ENCODE results near the gene ATRNL1.
"Not testable (repeated sequence)": the region's sequence is repeated elsewhere in the genome, so short reads cannot be mapped to it uniquely, and the experiment has no call there.

ATRNL1 gene

GRCh38 chr10:115436999-115437398 lies 343.8 kb downstream of the ATRNL1 start:
- DNase-seq: no peak

- DNase-seq: no peak
Observed at GRCh38 chr10:115441907-115442545, 348.9 kb downstream of the ATRNL1 start.

- no peak for DNase-seq
Observed at GRCh38 chr10:115456812-115457211, 363.6 kb downstream of the ATRNL1 start.

GRCh38 chr10:115483294-115483693 lies 390.1 kb downstream of the ATRNL1 start:
- no peak for DNase-seq

GRCh38 chr10:115491526-115492140 lies 398.5 kb downstream of the ATRNL1 start:
- DNase-seq: no peak

DNA sequence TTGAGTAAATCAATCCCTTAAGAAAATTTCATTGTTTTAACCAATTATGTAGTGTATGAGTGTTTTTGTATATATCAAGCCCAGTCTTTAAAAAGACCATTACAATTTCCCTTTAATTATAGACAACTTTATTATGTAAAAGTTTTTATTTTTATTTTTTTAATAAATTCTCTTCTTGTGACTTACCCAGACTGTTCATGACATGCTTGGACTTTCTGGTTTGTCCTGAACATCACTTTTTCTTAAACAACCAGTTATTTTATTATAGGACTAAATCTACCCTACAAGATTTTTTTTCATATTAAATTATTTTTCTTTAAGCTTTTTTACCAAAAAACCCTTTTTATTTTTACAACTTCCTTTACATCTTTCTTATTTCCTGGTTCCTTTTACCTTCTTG lies 410.4 kb downstream of the ATRNL1 start:
- DNase-seq: no peak

DNA sequence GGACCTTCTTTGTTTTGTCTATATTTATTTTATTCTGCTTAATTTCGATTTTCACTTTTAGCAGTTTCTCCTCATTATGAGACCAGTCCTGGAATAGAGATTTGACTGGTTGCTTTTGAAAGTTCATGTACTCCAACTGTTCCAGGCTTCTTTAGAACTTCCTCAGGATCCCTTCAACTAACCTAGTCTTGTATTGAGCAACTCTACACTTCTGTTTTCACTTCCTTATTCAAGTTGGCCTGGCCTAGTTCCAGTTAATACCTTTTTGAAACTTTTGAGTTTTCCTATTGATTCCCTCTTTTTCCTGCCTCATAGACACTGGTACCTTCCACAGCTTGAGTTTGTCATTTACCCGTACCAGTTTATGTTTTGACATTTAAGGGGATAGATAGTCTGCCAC lies 421.7 kb downstream of the ATRNL1 start:
- DNase-seq: no peak

- DNase-seq: no peak
Observed at GRCh38 chr10:115525141-115525540, 432.0 kb downstream of the ATRNL1 start.

- not testable (repeated sequence) for DNase-seq
Observed at GRCh38 chr10:115527682-115528081, 434.5 kb downstream of the ATRNL1 start.

DNA sequence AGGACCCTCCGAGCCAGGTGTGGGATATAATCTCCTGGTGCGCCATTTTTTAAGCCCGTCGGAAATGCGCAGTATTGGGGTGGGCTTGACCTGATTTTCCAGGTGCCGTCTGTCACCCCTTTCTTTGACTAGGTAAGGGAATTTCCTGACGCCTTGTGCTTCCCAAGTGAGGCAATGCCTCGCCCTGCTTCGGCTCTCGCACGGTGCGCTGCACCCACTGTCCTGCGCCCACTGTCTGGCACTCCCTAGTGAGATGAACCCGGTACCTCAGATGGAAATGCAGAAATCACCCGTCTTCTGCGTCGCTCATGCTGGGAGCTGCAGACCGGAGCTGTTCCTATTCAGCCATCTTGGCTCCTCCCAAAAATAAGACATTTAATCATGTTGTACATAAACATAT lies 443.2 kb downstream of the ATRNL1 start:
- not testable (repeated sequence) for DNase-seq

- DNase-seq: no peak
Observed at GRCh38 chr10:115539142-115539762, 446.1 kb downstream of the ATRNL1 start.

DNA sequence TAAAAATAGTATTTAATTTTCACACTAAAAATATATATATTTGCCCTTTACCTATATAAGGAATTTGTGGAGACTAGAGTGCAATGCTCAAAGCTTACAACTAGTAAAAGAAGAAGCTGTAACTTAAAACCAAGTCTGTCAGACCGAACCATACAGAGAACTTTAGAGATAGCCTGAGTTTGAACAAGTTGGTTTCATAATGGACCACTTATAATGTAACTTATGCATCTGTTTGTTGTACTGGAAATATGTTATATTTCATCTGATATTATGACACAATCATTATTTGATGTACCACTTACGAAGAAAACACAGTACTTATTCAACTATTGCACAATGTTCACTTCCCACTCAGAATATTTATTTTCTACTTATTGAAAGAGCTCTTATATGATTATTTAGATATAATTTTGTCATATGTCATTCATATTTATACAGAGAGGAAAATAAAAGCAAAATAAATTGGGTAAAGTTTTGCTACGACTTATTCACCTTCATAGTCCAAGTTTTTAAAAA lies 462.8 kb downstream of the ATRNL1 start:
- DNase-seq: no peak

- DNase-seq: no peak
Observed at GRCh38 chr10:115558252-115558651, 465.1 kb downstream of the ATRNL1 start.

GRCh38 chr10:115566867-115567266 lies 473.7 kb downstream of the ATRNL1 start:
- DNase-seq: no peak

GRCh38 chr10:115572740-115573455 lies 479.7 kb downstream of the ATRNL1 start:
- DNase-seq: no peak

GRCh38 chr10:115580239-115580638 lies 487.1 kb downstream of the ATRNL1 start:
- DNase-seq: no peak

DNA sequence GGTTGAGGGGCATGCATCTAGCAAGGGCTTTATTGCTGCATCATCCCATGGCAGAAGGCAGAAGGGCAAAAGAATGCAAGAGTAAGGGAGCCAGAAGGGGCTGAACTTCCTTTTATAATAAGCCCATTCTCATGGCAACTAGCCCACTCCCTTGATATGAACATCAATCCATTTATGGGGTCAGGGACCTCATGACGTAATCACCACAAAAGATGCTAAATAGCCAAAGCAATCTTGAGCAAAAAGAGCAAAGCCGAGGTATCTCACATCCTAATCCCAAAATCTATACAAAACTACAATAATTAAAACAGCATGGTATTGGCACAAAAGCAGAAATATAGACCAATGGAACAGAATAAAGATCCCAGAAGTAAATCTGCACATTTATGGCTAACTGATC lies 499.9 kb downstream of the ATRNL1 start:
- no peak for DNase-seq

DNA sequence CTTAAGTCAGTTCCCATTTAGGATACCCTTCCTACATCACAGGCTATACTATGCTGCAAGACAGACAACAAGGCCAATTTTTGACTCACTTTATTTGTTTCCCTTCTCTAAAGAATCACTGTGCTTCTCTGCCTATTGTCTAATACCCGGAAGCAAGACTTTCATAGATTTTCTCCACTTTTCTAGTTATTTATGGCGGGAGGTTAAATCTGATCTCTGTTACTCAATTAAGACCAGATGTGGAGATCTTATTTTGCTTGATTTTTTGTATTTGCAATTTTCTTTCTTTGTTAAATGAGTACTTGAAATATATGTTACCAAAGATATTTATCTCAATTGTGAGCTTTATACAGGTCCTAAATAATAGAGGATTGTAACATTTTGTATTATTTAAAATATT lies 511.5 kb downstream of the ATRNL1 start:
- no peak for DNase-seq

- DNase-seq: no peak
Observed at GRCh38 chr10:115606086-115606485, 512.9 kb downstream of the ATRNL1 start.

DNA sequence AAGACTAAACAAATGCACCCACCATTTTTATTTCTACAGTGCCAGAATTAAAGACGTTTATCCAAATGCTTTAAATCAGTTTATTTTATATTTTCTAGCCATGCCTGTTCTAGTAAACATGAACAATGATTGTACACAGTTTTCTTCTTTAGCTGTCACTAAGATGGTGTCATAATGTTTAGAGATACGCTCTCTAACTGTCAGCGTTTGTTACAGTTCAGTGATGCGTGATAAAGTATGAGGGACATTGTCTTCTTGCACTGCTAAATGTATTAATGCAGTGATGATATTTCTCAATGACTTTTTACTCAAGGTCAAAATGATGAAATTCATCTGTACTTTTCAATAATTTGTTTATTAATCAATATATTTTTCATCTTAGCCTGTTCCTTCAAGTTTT lies 513.6 kb downstream of the ATRNL1 start:
- no peak for DNase-seq

DNA sequence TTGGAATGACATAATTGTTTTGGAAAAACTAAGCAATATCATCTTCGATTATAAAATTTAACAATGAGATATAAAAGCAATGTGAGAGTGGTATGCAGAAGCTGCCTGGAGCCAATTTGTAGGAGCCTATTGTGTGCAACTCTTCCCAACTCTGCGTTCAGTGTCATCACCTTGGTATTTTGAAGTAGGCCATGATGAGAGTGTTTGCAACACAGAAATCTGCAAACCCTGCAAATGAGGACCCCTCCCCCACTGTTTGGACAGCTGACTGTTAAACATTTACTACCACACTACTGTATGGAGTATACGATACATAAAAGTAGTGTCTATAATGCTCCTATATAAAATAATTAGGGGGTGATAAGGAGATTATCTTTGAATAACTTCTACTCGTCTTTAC lies 531.3 kb downstream of the ATRNL1 start:
- DNase-seq: no peak

DNA sequence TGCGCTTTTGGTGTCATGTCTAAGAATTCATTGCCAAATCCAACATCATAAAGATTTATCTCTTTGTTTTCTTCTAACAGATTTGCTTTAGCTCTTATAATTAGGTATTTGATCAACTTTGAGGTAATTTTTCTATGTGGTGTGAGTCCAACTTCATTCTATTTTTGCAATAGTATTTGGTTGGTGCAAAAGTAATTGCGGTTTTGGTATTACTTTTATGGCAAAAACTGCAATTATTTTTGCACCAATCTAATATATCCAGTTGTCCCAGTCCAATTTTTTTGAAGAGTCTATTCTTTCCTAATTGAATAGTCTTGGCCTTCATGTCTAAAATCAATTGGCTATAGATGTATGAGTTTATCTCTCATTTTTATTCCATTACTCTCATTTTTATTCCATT lies 535.5 kb downstream of the ATRNL1 start:
- DNase-seq: no peak

GRCh38 chr10:115638246-115638645 lies 545.1 kb downstream of the ATRNL1 start:
- DNase-seq: no peak

DNA sequence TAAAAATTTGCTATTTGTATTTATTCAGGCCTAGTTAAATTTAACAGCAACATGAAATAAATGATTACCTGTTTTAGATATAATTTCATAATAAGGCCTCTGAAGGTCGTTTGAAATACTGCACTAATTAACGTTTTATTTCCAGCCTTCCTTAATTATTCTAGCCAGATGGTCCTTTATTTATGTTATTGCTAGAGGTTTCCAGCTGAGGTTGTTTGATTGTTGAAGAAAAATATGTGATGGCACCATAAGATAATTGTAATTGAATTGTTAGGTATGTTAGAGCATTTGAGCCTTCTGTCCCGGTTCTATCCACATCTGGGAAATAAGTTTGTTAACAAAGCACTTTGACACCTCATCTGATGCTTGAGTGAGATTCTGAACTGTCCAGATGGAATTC lies 556.1 kb downstream of the ATRNL1 start:
- no peak for DNase-seq
